ENCODE measurements around the gene GTF2IRD1.
"Not testable (repeated sequence)": the region's sequence is repeated elsewhere in the genome, so short reads cannot be mapped to it uniquely, and the experiment has no call there.

GTF2IRD1 gene

DNA sequence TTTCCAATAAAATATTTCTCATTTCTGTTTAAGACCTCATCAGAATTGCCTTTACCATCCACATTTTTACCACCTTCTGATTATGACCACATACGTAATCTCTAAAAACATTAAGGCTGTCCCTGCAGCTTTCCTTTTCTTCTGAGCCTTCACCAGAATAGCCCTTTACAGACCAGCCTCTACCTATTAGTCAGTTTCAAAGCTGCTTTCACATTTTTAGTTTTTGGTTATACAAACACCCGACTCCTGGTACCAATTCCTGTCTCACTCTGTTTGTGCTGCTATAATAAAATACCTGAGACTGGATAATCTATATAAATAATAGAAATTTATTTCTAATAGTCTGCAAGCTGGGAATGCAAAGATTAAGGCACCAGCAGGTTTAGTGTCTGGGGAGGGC is 15.4 kb upstream of the GTF2IRD1 start:
- no peak for TF ChIP-seq POLR2AphosphoS5 (IDR thresholded peaks at IDR 0.05; ENCODE audit: low read depth, low read length)
- no peak for TF ChIP-seq TAF1 (IDR thresholded peaks at IDR 0.05; ENCODE audit: borderline replicate concordance, low read depth, low read length)
- no peak for TF ChIP-seq POLR2A (IDR thresholded peaks at IDR 0.05; ENCODE audit: low read depth, low read length)
- FAIRE-seq (no peak), DNase-seq (ENCODE audit: insufficient read length) (no peak)

DNA sequence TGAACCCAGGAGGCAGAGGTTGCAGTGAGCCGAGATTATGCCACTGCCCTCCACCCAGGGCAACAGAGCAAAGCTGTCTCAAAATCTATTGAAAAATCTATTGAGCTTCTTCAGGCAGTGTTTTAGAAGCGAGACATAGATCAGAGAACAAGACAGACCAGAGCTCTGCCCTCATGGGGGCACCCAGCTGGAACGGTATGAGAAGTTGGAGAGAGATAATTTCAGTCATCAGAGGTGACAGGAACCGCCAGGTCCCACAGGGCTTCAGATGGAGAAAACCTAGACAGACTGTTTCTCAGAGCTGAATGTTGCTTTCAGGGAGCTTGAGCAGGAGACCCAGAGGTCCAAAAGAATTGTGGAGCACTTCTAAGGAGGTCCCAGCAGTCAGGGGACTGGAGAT is 14.2 kb upstream of the GTF2IRD1 start:
- no peak for FAIRE-seq
- no peak for TF ChIP-seq POLR2AphosphoS5 (IDR thresholded peaks at IDR 0.05; ENCODE audit: low read depth, low read length)
- no peak for DNase-seq (ENCODE audit: insufficient read length)

- not testable (repeated sequence) for DNase-seq (ENCODE audit: insufficient read length); FAIRE-seq
Measured at GRCh38 chr7:74440143-74440542, 13.6 kb upstream of the GTF2IRD1 start.

GRCh38 chr7:74441801-74442200 is 11.9 kb upstream of the GTF2IRD1 start:
- no peak for FAIRE-seq
- no peak for DNase-seq (ENCODE audit: insufficient read length)

GRCh38 chr7:74443543-74444247 is 10.0 kb upstream of the GTF2IRD1 start:
- TF ChIP-seq POLR2AphosphoS5 (IDR thresholded peaks at IDR 0.05; ENCODE audit: low read depth, low read length) (no peak), POLR2A (IDR thresholded peaks at IDR 0.05; ENCODE audit: low read depth, low read length) (no peak), TAF1 (IDR thresholded peaks at IDR 0.05; ENCODE audit: borderline replicate concordance, low read depth, low read length) (no peak)
- DNase-seq (ENCODE audit: insufficient read length), result no peak
- no peak for FAIRE-seq

More at GRCh38 chr7:74441801-74442200, 11.9 kb upstream of the GTF2IRD1 start:
- TF ChIP-seq POLR2AphosphoS5 (IDR thresholded peaks at IDR 0.05; ENCODE audit: low read depth, low read length) (no peak), TAF1 (IDR thresholded peaks at IDR 0.05; ENCODE audit: borderline replicate concordance, low read depth, low read length) (no peak), POLR2A (IDR thresholded peaks at IDR 0.05; ENCODE audit: low read depth, low read length) (no peak)

- TF ChIP-seq POLR2A (IDR thresholded peaks at IDR 0.05; ENCODE audit: low read depth, low read length), result no peak
- TF ChIP-seq POLR2AphosphoS5 (IDR thresholded peaks at IDR 0.05; ENCODE audit: low read depth, low read length), result no peak
- TF ChIP-seq TAF1 (IDR thresholded peaks at IDR 0.05; ENCODE audit: borderline replicate concordance, low read depth, low read length), result no peak
- no peak for DNase-seq (ENCODE audit: insufficient read length)
- no peak for FAIRE-seq
Measured at GRCh38 chr7:74449144-74449543, 4.6 kb upstream of the GTF2IRD1 start.

DNA sequence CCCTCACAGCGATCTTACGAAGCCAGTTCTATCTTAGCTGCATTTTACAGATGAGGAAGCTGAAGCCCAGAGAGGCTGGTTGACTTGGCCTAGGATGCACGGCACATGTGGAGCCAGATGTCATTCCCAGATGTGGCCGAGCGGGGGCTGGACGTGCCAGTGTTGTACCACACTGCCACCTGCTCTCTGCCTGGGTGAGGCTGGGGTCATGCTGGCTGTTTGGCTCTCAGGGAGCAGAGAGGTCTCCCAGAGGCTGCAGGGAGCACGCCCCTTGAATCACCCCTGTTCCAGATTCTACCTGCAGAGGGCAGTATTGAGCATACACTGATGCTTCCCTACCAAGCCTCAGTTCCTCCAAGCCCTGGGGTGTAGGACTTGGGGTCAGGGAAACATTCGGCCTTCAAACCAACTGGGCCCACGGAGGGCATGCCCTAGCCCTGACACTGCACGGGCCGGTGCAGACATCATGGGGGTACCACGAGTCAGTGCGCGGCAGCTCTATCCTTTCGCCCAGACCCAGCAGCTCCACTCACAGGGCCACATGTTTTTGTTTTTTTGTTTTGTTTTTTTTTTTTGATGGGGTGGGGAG is 3.8 kb upstream of the GTF2IRD1 start:
- no peak for TF ChIP-seq POLR2AphosphoS5 (IDR thresholded peaks at IDR 0.05; ENCODE audit: low read depth, low read length)
- no peak for TF ChIP-seq POLR2A (IDR thresholded peaks at IDR 0.05; ENCODE audit: low read depth, low read length)
- TF ChIP-seq TAF1 (IDR thresholded peaks at IDR 0.05; ENCODE audit: borderline replicate concordance, low read depth, low read length), result no peak
- peak; percentile 60 for FAIRE-seq
- DNase-seq (ENCODE audit: insufficient read length), result peak; percentile 75

GRCh38 chr7:74452748-74453321 is 871 bp upstream of the GTF2IRD1 start:
- DNase-seq (ENCODE audit: insufficient read length) (no peak), FAIRE-seq (no peak)
- TF ChIP-seq POLR2AphosphoS5 (IDR thresholded peaks at IDR 0.05; ENCODE audit: low read depth, low read length) (no peak), POLR2A (IDR thresholded peaks at IDR 0.05; ENCODE audit: low read depth, low read length) (no peak), TAF1 (IDR thresholded peaks at IDR 0.05; ENCODE audit: borderline replicate concordance, low read depth, low read length) (no peak)

DNA sequence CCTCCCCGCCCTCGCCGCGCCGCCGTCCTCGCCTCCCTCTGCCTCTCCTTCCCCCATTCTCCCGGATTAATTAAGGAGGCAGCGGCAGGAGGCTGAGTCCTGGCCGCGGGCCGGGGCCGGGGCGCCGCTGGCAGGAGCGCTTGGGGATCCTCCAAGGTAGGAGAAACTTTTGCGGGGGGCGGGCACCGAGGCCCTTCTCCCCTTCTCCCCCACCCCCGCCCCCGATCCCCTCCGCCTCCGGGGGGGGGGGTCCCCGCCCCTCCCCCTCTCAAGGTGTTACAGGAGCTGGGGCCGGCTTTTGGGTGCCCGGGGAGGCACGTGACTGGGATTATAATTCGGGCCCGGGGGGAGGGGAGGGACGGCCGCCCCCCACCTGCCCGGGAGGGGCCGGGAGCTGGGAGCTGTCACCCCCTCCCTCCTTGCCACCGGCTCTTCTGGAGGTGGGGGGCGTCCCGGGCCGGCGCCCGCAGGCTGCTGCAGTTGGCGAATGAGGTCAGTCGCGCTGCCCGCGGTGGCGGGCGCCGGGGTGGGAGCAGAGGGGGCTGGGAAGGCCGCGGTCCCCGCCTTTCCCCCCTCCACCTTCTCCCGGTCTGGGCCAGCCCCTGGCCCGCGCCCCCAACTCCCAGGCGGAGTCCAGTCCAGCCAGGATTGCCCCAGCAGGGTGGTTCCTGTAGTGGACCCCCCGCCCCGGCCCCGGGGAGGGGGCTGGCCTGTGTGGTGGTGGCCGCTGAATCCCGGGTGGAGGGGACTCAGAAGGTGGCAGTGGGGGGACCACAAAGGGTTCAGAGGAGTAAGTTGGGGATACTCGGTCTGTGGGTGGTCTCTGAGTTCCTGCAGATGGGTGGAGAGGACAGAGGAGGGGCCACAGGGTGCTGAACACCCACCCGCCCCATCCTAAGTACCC is 567 bp downstream of the GTF2IRD1 start:
- no peak for DNase-seq (ENCODE audit: insufficient read length)
- no peak for TF ChIP-seq POLR2AphosphoS5 (IDR thresholded peaks at IDR 0.05; ENCODE audit: low read depth, low read length)
- no peak for TF ChIP-seq TAF1 (IDR thresholded peaks at IDR 0.05; ENCODE audit: borderline replicate concordance, low read depth, low read length)
- FAIRE-seq, result no peak

GRCh38 chr7:74454925-74455288 is 1.2 kb downstream of the GTF2IRD1 start:
- FAIRE-seq, result no peak
- DNase-seq (ENCODE audit: insufficient read length), result no peak
- TF ChIP-seq POLR2A (IDR thresholded peaks at IDR 0.05; ENCODE audit: low read depth, low read length), result no peak
- TF ChIP-seq POLR2AphosphoS5 (IDR thresholded peaks at IDR 0.05; ENCODE audit: low read depth, low read length), result no peak
- TF ChIP-seq TAF1 (IDR thresholded peaks at IDR 0.05; ENCODE audit: borderline replicate concordance, low read depth, low read length), result no peak

GRCh38 chr7:74455291-74455804 is 1.6 kb downstream of the GTF2IRD1 start:
- DNase-seq (ENCODE audit: insufficient read length), result no peak
- FAIRE-seq, result no peak
- TF ChIP-seq POLR2AphosphoS5 (IDR thresholded peaks at IDR 0.05; ENCODE audit: low read depth, low read length) (no peak), POLR2A (IDR thresholded peaks at IDR 0.05; ENCODE audit: low read depth, low read length) (no peak), TAF1 (IDR thresholded peaks at IDR 0.05; ENCODE audit: borderline replicate concordance, low read depth, low read length) (no peak)
